GM18868 (cell line): ENCODE data around the gene ATP6V0B.

Experiments
- ATAC-seq: cut with Tn5 transposase; IDR thresholded peaks from one replicate; pipeline ENCODE4 v1.9.1; 2021; ENCODE audit warnings: mild to moderate bottlenecking, moderate library complexity; ENCODE audit not compliant: unreplicated experiment

The ATP6V0B gene

DNA sequence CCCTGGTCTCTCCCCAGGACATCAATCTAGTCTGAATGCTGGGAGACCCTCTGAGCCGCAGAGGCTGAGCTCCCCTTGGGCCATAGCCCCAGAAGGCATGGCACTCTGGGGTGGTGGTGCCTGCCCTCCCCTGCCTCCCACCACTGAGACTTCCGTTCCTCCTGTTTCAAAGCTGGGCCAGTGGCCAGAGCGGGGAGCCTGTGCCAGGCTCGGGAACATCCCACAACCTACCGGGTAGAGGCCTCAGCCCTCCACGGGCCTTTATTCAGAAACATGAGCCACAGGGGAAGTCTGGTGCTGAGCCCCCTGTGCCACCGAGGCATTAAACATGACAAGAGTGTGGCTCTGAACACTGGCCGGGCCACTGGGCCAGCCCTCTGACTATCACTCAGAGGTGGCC is 24.7 kb downstream of the ATP6V0B start:
- no peak for ATAC-seq

DNA sequence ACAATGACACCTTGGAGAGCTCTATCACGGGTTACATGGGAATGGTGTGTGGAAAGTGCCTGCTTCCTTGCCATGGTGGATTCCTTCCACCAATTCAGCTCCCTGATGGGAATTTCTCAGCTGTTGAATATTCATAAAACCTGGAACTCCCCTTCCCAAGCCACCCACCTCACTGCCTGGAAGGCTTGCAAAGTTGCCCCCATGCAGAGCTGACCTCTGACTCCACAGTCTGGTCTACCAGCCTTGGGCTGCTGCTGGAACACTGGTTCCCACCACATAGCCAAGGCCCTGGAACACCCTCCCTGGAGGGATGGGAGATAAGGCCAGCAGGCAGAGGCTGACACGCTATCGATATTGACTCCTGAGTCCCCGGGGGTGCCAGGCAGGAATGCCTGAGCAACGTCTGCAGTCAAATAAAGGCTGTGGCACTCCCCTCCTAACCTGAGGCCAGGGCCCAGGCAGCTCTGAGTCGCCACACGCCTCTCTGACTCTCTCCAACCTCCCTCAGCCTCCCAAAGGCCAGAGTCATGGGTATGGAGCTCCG is 25.4 kb downstream of the ATP6V0B start:
- no peak for ATAC-seq

DNA sequence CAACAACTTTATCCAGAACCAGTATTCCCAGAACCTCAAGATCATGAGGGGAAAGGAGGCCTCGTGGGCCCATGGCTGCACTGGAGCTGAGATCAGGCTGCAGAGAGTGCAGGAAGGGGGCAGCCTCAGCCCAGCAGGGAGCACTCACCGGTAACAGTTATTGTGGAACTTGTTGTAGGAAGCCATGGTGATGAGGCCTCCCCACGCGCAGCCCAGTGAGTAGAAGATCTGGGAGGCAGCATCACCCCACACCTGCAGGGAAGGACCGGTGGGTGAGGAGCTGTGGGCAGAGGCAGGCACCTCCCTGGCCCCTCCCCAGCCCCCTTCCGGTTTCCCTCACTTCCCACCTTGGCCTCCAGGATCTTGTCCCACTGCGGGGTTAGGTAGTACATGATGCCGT is 27.4 kb downstream of the ATP6V0B start:
- no peak for ATAC-seq

DNA sequence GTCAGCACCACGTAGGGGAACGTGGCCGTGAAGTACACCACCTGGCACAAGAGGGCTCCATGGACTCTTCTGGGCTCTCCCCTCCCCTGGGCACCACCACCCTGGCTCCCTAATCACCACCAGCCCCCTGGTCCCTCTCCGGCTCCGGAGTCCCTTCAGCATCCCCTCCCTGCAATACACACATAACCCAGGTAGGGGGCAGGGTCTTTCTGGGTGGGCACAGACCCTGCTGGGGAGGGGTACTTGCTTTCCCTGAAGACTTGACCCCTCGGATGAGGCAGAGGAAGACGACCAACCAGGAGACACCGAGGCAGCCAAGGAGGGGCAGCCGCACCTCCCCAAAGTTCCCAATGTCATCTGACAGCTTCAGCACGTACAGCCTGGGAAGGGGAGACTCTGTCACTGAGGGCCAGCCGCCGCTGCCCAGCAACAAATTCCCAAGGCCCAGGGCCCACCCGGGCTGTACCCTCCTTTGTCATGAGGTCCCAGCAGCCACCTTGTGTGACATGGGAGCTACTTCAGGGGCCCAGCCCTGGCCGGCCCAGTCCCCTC is 27.9 kb downstream of the ATP6V0B start:
- ATAC-seq, result no peak

DNA sequence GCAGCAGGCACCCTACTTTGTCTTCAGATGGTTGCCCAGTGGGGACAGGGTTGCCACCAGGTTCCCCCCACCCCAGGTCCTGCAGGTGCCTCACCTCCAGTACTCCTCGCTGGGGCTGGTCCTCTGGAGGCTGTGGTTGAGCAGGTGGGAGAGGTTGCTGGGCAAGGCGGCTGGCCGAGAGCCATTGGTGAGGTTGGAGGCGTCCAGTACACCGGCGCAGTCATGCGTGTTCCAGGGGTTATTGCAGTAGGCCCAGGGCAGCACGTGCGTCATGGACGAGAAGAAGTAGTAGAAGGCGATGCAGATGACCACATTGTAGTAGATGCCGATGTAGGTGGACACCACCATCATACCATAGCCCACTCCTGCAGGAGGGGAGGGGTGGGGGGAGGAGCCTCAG is 33.5 kb downstream of the ATP6V0B start:
- no peak for ATAC-seq

DNA sequence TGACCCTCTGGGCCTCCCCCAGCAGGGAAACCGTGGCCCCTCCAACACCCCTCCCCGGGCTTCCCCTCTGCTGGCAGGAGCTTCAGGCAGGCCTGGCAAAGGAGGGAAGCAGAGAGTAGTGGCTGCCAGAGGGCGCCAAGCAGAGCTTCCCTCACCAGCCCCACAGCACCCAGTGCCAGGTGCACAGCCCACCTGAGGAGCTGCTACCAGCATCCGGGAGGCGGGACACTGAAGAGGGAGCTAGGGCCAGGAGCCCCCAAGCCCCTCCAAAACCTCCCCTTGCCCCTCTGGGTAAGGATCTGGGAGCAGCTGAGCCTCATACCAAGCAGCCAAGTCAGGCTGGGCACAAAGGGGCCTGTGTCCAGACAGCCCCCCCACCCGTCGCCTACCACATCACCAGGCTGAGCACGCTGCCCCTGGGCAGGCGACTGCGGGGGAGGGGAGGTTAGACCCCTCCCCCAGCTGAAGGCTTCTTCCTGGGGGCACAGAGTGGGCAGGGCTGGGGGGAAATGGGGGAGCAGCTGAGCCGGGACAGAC is 36.2 kb downstream of the ATP6V0B start:
- ATAC-seq, result no peak

DNA sequence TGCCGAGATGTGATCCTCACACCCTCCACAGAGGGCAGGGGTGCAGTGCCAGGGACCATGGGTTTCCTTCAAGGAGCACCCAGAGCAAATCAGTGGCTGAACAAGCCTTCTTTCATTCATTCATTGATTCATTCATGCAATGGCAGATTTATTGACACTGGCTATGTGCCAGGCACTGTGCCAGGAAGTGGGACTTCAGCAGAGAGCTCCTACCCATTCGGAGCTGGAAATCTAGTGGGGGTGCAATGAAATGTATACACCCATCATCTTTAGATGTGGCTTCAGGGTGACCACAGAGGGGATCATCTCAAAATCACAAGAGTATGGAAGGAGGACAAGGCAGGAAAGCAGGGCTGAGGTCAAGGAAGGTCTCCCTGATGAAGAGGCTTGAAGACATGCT is 37.6 kb downstream of the ATP6V0B start:
- ATAC-seq, result no peak

DNA sequence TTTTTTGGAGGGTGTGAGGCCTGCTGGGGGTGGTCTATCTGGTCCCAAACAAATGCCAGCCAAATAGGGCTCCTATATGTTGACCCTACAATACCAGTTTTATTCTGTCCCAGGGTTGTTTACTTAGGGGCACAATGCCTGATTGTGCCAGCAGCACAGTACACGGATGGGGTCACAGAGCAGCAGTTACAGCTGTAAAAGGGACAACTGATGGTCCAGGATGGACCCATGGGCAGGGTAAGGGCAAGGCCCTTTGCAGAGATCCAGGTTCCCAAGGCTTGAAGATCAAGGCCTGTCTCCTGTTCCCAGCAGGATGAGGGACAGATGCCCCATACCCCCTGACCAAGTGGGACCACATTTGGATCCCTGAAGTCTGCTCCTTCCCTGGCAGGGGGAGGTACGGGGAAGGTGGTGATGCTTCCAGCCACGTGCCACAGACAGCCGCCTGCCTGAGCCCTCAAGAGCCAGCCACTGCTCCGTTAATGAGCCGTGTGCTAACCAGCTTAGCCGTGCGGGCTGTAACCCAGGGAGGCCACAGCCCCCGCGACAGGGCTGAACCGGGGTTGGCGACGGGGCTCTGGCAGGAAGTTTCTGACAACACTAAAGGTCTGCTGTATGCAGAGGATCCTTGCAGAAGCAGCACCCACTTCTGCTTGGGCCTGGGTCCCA is 38.3 kb downstream of the ATP6V0B start:
- no peak for ATAC-seq

DNA sequence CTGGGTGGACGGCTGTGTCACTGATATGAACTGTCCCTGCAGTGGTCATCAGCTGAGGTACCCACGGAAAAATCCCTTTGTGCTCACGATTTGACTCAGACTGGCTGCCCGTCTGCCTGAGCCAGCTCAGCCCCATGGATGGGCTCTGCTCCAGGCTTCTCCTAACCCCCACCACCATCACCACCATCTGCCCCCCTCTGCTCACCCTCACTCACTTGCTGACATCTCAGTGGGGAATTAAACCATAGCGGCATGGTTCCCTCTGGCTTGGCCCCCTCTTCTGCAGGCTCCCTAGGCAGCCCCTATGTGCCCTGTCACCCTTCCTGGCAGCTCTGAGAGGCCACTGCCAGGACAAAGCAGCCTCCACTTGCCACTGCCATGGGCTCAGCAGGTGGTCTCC is 39.2 kb downstream of the ATP6V0B start:
- no peak for ATAC-seq

DNA sequence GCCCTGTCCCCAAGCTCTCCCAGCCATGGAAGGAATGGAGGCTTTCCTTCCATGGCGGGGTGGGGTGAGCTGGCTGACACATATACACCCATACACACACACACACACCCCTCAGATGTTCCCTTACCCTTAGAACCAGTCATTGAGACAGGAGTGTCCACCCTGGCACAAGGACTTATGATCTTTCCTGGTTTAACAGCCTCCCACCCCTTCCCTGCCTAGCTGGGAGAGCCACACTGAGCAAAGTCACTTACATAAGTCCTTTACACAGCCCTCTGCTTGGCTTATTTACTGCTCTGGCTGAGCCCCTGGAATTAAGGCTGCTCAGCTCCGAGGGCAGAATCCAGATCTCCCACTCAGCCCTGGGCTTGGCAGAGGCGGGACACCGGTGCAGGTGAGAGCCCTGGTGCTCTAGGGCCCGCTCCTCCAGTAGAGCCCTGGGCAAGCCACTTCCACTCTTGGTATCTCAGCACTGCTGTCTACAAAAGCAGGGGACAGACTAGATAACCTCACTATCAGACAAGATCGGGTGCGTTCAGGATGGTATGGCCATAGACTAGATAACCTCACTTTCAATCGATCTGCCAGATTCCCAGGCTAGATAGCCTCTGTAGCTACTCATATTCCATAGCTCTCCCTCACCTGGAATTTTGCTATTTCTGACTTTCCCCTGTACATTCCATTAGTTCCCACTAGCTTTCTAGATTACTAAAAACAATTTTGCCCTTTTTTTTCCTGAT is 39.8 kb downstream of the ATP6V0B start:
- ATAC-seq, result no peak

DNA sequence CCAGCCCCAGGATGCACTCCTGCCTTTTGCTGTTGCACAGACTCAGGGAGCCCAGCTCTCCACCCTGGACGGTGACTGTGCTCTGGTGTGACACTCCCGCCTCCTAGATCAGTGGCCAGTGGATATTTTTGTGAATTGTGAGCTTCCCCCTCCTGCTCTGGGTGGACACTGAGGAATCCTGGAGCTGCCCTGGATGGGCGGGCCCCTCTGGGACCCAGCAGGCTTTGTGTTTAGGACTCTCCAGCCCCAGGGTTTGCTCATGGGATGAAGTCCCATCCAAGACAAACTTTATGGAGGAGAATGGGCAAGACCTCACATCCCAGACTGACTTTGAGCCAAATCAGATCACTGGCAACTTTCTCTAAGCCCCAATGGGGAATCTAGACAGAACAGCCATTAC is 40.4 kb downstream of the ATP6V0B start:
- no peak for ATAC-seq

DNA sequence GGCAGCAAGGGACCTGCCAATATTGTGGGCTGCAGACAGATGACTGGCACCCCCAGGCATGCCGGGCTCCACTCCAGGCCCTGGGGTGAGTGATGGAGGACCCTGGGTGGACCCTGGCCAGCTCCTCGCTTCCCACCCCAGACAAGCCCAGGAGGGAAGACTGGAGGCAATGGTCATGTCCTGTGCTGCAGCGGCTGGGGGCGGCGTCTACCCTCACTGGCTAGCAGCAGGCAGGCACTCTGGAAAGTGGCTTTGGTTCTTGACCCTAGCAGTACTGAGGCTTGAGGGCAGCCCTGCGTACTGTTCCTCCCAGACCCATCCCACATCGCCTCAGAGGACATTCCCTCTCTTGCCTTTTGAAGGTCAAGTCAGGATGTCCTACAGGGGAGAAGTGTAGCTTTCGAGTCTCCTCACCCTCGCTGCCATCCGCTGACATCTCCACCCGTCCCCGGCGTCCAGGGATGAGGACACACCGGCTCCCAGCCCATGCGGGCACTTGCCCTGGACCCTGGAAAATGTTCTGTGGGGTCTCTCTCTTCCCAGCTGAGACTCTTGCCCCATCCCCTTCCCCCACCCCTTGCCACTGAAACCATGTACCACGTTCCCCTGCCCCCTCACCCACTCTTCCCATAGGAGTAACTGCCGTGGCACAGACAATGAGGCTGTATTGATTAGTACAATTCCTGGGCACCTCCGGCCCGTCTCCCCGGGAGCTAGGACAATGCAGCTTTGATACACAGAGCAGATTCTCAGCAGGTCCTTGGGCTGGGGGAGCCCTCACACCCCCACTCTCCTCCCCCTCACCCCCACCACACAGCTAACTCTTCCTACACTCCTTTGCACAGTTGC is 41.5 kb downstream of the ATP6V0B start:
- no peak for ATAC-seq

DNA sequence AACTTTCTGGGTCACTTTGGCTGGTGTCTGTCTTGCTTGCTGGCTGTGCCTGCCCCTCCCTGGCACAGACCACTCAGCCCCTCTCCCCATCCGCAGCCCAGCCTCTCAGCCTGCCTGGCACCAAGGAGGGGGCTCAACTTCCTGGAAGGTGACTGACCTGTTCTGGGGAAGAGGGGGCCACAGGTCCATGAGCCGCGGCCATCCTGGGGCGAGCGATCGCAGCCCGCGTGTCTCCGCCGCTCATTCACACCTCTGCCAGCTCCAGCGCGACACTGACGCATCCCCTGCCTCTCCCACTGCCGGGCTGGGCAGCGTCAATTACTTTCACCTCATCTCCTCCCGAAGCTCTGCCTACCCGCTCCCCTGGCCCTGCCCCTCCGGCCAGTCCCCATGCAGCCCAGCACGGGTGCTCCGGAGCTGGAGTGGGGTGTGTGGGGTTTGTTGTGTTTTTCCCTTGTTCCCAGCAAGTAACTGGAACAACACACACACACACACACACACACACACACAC is 42.2 kb downstream of the ATP6V0B start:
- no peak for ATAC-seq

DNA sequence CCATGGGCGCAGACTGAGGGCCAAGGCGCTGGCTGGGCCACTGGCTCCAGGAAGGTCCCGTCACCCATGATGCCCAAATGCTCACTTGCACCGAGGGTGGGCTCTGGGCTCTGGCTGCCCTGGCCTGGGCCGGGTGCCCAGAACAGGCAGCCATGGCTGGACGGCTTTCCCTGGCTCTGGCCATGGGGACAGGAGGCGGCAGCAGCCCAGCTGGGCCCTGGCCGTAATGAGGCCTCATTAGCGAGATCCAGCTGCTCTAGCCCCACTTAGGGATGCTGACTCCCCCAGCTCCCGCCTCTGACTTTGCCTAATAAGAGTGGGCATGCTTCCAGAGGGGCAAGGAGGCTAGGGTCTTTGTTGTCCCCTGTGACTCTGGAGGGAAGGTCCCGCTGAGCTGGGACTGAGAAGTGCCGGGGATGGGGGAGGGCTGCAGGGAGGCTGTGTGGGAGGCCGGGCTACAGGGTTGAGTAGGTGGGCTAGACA is 44.7 kb downstream of the ATP6V0B start:
- ATAC-seq, result no peak

DNA sequence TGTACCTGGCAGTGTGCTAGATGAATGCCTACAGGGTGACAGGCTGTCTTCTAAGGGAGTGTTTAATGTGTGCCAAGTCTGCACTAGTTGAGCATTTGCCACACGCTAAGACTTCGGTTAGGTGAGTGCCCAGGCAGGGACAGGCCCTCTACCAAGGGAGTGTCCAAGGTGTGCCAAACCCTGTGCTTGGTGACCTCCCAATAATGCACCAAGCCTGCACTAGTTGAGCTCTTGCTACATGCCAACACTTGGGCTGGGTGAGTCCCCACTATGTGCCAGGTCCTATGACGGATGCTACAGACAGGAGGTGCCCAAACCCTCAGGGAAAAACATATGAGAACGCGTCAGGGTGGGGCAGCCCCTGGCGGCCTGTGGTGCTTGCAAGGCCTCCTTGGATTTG is 45.7 kb downstream of the ATP6V0B start:
- no peak for ATAC-seq

DNA sequence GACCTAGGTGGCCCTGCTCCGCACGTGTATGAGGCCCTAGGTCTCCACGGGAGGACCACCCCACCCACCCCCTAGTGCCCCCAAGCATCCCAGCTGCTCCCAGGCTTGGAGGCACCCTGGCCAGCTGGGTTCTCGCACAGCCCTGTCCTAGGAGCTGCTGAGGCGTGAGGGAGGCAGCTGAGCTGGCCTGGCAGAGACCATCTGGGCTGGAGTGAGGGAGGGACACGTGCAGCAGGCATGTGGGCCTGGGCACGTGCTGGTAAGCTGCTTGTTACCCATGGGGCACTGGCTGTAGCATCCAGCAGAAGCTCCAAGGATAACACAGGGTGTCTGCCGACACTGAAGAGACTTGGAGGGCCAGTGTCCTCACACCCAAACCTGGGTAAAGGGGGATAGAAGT is 46.4 kb downstream of the ATP6V0B start:
- ATAC-seq, result no peak

DNA sequence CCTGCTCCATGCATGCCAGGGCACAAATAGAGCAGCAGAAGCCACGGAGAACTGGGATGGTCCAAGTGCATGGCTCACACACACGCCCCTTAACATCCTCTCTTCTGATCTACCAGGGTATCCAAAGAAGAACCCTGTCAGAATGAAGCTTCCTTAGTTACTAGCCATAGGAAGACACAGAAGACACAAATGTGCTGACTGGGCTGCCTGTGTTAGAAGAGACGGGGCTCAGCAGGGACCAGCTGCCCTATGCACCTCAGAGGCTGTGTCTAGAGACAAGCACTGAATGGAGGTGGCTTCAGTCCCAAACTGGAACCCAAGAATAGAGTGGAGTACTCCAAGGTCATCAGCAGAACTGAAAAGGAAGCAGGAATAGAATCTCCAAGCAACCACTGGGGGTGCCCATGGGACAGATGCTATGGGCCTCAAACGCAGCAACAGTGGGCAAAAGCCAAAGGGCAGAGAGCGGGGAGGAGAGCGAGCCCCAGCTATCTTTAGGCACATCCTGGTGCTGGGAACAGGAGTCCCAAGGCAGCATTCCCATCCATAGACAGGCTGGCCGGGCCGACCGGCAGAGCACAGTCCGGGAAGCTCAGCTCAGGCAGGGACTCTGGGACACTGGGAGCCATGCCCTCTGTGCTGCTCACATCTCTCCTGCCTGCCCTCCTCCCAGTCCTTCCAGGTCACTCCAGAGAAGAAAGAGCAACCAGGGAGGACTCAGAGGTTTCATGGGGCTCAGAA is 47.0 kb downstream of the ATP6V0B start:
- no peak for ATAC-seq

DNA sequence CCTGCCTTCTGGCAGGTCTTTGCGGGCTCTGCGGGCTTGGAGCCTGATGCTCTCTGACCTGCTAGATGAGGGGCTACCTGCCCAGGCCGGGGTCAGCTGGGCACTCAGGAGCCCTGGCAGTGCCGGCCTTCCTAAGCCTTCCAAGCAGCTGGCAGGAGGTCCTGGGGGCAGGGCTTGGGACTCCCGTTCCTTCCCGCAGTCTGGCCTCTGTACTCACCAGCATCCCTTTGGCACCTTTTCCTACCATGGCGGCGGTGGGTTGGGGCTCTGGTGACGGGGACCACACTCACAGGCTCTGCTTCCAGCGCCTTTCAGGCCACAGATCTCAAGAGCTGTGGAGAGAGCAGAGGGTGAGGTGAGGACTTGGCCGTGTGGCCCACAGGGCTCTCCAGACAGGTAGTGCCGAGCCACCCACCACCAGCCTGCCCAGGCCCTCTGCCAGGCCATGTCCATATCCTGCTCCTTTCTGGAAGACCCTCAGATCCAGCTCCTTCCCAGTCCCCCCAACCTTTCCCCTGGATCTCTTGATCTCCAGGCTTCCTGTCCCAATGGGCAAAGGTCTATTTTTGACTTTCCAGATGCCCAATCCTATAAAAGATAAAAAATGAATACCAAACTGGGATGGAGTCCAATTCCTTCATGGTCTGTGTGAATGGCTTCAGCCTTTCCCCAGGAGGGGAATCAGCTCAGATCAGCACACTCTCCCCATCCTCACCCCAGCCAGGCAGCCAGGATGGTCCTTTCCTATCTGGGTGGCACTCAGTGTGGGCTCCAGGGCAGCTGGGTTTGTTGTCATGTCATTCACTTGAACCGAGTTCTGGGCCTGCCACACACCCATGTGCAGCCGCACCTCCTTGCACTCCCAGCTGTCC is 49.5 kb downstream of the ATP6V0B start:
- no peak for ATAC-seq
